H1 (cell line): Measurements from ENCODE around the gene RNF31. TPM values are rescaled to one million over a fixed set of nuclear protein-coding genes. Genes with fewer than 3 reads are reported as not detected.

Experiments used
- CBX5 ChIP-seq: fragments of 300-800, 300-1000 bp; sonication (generic); IDR thresholded peaks from 2 replicates; pipeline ENCODE4 v1.7.1; 2016; ENCODE audit warnings: antibody characterized with exemption, low read length, low read depth
- CHD2 ChIP-seq: IDR thresholded peaks from 2 replicates; pipeline ENCODE4 v1.6.1; 2012; ENCODE audit warnings: low read length, improper control_type of control experiment
- GABPA ChIP-seq: IDR thresholded peaks from 2 replicates; pipeline ENCODE4 v1.6.1; 2011; ENCODE audit warnings: mild to moderate bottlenecking, low read length, moderate library complexity, borderline replicate concordance; ENCODE audit not compliant: insufficient read depth
- NRF1 ChIP-seq: IDR thresholded peaks from 2 replicates; pipeline ENCODE4 v1.6.1; 2011; ENCODE audit warnings: mild to moderate bottlenecking, low read depth, low read length, improper control_type of control experiment
- RBBP5 ChIP-seq: IDR thresholded peaks from 2 replicates; pipeline ENCODE4 v1.7.1; 2012; ENCODE audit warnings: low read depth, mild to moderate bottlenecking, inconsistent platforms, low read length, moderate library complexity, borderline replicate concordance
- SIN3A ChIP-seq, 2 experiments: IDR thresholded peaks in 1 of 2; conservative IDR thresholded peaks in 1 of 2; 2 replicates each; pipeline ENCODE4 v1.6.1; 2011 to 2012; ENCODE audit warnings: low read length in 2 of 2, improper control_type of control experiment in 1 of 2, low read depth in 1 of 2, mild to moderate bottlenecking in 1 of 2
- SP4 ChIP-seq: IDR thresholded peaks from 2 replicates; pipeline ENCODE4 v1.6.1; 2012; ENCODE audit warnings: low read length, inconsistent platforms
- polyA plus RNA-seq, 7 experiments: library from polyadenylated mRNA; depleted of rRNA in 3 of 7; stranded (reverse) in 5 of 7; unstranded in 2 of 7; fragments of >200 nt in 5 of 7; fragments of 200-250 nt in 2 of 7; gene quantifications; 1 replicate in 5 of 7; 2 replicates in 1 of 7; 4 replicates in 1 of 7; pipeline versions ENCODE4 v1.2.1 to v1.2.3, GENCODE V29; 2011 to 2013; ENCODE audit warnings: missing spikeins in 2 of 7, mixed read lengths in 2 of 7
- total RNA-seq: library from RNA; stranded (reverse); fragmentation: NEBNext Ultra II Directional; extraction: Animal tissue kit (Norgen Biotek cat#: 25700); gene quantifications from 2 replicates; pipeline ENCODE4 v1.2.1, GENCODE V29; 2021
- TF ChIP-seq, protein P1 (sequence below): fragments of 300-600 bp; sonication (generic); IDR thresholded peaks from 2 replicates; pipeline ENCODE4 v1.7.1; 2012; ENCODE audit warnings: low read length, moderate library complexity, mild to moderate bottlenecking, inconsistent platforms; ENCODE audit not compliant: insufficient replicate concordance
- TF ChIP-seq, protein P2 (sequence below), 3 experiments: IDR thresholded peaks; 1 replicate in 2 of 3; 2 replicates in 1 of 3; pipeline versions ENCODE4 v1.5.1 to v1.6.1; 2011; ENCODE audit warnings: low read length in 3 of 3, mild to moderate bottlenecking in 3 of 3, inconsistent platforms in 2 of 3, low read depth in 1 of 3, moderate library complexity in 1 of 3; ENCODE audit not compliant: insufficient read depth in 1 of 3; ENCODE audit errors: control extremely low read depth in 1 of 3

Gene RNF31
- total and polyA plus RNA-seq, 2 of the 8 experiments (the other 6 are each of a cell fraction or from before 2014, with no cell fraction given) = 17.5 to 72.0 TPM

DNA sequence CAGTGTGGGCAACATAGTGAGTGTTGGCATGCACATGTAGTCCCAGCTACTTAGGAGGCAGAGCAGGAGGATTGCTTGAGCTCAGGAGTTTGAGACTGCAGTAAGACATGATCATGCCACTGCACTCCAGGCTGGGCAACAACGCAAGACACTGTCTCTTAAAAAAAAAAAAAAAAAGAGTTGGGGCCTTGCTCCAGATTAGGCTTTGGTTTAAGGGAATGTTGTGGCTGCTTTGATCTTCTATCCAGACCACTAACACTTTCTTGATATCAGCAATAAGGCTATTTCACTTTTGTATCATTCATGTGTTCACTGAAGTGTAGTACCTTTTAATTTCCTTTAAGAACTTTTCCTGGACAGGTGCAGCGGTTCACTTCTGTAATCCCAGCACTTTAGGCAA, 19.6 kb upstream of the RNF31 start (continued):
- TF ChIP-seq, protein P1, sequence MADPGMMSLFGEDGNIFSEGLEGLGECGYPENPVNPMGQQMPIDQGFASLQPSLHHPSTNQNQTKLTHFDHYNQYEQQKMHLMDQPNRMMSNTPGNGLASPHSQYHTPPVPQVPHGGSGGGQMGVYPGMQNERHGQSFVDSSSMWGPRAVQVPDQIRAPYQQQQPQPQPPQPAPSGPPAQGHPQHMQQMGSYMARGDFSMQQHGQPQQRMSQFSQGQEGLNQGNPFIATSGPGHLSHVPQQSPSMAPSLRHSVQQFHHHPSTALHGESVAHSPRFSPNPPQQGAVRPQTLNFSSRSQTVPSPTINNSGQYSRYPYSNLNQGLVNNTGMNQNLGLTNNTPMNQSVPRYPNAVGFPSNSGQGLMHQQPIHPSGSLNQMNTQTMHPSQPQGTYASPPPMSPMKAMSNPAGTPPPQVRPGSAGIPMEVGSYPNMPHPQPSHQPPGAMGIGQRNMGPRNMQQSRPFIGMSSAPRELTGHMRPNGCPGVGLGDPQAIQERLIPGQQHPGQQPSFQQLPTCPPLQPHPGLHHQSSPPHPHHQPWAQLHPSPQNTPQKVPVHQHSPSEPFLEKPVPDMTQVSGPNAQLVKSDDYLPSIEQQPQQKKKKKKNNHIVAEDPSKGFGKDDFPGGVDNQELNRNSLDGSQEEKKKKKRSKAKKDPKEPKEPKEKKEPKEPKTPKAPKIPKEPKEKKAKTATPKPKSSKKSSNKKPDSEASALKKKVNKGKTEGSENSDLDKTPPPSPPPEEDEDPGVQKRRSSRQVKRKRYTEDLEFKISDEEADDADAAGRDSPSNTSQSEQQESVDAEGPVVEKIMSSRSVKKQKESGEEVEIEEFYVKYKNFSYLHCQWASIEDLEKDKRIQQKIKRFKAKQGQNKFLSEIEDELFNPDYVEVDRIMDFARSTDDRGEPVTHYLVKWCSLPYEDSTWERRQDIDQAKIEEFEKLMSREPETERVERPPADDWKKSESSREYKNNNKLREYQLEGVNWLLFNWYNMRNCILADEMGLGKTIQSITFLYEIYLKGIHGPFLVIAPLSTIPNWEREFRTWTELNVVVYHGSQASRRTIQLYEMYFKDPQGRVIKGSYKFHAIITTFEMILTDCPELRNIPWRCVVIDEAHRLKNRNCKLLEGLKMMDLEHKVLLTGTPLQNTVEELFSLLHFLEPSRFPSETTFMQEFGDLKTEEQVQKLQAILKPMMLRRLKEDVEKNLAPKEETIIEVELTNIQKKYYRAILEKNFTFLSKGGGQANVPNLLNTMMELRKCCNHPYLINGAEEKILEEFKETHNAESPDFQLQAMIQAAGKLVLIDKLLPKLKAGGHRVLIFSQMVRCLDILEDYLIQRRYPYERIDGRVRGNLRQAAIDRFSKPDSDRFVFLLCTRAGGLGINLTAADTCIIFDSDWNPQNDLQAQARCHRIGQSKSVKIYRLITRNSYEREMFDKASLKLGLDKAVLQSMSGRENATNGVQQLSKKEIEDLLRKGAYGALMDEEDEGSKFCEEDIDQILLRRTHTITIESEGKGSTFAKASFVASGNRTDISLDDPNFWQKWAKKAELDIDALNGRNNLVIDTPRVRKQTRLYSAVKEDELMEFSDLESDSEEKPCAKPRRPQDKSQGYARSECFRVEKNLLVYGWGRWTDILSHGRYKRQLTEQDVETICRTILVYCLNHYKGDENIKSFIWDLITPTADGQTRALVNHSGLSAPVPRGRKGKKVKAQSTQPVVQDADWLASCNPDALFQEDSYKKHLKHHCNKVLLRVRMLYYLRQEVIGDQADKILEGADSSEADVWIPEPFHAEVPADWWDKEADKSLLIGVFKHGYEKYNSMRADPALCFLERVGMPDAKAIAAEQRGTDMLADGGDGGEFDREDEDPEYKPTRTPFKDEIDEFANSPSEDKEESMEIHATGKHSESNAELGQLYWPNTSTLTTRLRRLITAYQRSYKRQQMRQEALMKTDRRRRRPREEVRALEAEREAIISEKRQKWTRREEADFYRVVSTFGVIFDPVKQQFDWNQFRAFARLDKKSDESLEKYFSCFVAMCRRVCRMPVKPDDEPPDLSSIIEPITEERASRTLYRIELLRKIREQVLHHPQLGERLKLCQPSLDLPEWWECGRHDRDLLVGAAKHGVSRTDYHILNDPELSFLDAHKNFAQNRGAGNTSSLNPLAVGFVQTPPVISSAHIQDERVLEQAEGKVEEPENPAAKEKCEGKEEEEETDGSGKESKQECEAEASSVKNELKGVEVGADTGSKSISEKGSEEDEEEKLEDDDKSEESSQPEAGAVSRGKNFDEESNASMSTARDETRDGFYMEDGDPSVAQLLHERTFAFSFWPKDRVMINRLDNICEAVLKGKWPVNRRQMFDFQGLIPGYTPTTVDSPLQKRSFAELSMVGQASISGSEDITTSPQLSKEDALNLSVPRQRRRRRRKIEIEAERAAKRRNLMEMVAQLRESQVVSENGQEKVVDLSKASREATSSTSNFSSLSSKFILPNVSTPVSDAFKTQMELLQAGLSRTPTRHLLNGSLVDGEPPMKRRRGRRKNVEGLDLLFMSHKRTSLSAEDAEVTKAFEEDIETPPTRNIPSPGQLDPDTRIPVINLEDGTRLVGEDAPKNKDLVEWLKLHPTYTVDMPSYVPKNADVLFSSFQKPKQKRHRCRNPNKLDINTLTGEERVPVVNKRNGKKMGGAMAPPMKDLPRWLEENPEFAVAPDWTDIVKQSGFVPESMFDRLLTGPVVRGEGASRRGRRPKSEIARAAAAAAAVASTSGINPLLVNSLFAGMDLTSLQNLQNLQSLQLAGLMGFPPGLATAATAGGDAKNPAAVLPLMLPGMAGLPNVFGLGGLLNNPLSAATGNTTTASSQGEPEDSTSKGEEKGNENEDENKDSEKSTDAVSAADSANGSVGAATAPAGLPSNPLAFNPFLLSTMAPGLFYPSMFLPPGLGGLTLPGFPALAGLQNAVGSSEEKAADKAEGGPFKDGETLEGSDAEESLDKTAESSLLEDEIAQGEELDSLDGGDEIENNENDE = no peak
- TF ChIP-seq NRF1 (no peak), CHD2 (no peak), RBBP5 (no peak), SIN3A (conservative IDR thresholded peaks at IDR 0.05 in 1 of 2, IDR thresholded peaks at IDR 0.05 in 1 of 2; ENCODE audit: low read depth in 1 of 2, low read length in 2 of 2) (no peak), SP4 (no peak), GABPA (no peak), CBX5 (no peak)
- TF ChIP-seq, protein P2, sequence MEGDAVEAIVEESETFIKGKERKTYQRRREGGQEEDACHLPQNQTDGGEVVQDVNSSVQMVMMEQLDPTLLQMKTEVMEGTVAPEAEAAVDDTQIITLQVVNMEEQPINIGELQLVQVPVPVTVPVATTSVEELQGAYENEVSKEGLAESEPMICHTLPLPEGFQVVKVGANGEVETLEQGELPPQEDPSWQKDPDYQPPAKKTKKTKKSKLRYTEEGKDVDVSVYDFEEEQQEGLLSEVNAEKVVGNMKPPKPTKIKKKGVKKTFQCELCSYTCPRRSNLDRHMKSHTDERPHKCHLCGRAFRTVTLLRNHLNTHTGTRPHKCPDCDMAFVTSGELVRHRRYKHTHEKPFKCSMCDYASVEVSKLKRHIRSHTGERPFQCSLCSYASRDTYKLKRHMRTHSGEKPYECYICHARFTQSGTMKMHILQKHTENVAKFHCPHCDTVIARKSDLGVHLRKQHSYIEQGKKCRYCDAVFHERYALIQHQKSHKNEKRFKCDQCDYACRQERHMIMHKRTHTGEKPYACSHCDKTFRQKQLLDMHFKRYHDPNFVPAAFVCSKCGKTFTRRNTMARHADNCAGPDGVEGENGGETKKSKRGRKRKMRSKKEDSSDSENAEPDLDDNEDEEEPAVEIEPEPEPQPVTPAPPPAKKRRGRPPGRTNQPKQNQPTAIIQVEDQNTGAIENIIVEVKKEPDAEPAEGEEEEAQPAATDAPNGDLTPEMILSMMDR (IDR thresholded peaks at IDR 0.05; ENCODE audit: control extremely low read depth in 1 of 3, insufficient read depth in 1 of 3, low read depth in 1 of 3, low read length in 3 of 3) = no peak
